ENCODE measurements around the gene AMBN. TPM values are rescaled to one million over a fixed set of nuclear protein-coding genes. Genes with fewer than 3 reads are reported as not detected.

Gene AMBN
- 7.9 TPM for total RNA-seq (ENCODE audit: insufficient read depth, low replicate concordance)

GRCh38 chr4:70591955-70592582, at the start of gene AMBN:
Gene AMBN (plus strand): TSS chr4:70592256. CDS start chr4:70592359, 103 bp downstream.
- DNase-seq (ENCODE audit: low spot score), result no peak

GRCh38 chr4:70544279-70544868, 47.7 kb upstream of the AMBN start:
- no peak for DNase-seq (ENCODE audit: low spot score)

DNA sequence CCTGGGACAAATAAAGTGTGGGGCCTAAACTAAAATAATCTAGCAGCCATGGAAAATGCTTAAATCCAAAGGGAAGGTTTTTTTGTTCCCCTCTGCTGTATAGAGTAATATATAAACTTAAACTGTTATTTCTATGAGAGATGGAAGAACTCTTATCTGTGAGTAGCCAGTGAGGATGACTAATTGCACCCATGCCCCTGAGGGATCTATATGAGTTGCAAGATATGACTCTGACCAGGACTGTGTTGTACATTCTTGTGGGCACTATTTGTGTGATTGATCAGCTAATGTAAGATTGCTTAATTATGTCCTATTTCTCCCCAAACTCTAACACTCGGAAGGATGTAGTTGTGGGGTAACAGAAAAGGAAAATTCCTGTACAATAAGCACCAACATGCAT, 35.2 kb upstream of the AMBN start:
- DNase-seq (ENCODE audit: low spot score), result no peak

GRCh38 chr4:70559211-70559830, 32.7 kb upstream of the AMBN start:
- peak; percentile 81 for DNase-seq (ENCODE audit: low spot score)

DNA sequence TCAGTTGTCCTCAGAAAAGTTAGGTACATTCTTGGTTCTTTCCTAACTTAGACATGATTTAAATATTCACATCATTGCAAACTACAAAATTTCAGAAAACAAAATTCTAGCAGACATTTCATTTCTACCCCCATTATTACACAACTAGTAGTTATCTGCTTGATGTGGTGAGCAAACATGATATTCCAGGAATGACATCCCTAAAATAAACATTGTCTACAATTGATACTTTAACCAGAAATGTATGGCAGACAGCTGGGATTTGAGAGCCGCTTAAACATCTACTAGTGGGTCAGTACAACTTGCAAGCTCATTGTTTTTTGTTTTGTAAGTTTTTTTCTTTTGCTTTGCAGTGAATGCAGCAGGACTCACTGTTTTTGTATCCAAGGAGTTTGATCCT, 32.1 kb upstream of the AMBN start:
- no peak for DNase-seq (ENCODE audit: low spot score)

GRCh38 chr4:70564033-70564432, 28.0 kb upstream of the AMBN start:
- DNase-seq (ENCODE audit: low spot score), result no peak

GRCh38 chr4:70570796-70571195, 21.3 kb upstream of the AMBN start:
- no peak for DNase-seq (ENCODE audit: low spot score)

DNA sequence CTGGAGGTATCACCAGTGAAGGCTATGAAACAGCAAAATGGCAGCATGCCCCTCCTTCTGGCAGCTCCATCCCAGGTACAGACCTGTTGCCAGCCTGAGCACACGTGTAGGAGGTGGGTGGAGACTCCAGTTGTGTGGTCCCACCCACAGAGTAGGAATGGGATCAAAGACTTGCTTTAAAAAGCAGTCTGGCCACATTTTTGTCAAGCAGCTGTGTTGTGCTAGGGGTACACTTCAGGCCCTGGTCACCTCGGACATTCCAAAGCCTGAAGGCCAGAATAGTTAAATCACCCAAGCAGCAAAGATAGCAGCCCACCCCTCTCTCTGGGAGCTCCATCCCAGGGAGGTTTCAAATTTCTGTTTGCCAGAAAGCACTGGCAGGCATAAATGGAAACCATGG, 20.3 kb upstream of the AMBN start:
- no peak for DNase-seq (ENCODE audit: low spot score)

GRCh38 chr4:70575964-70576363, 16.1 kb upstream of the AMBN start:
- no peak for DNase-seq (ENCODE audit: low spot score)

DNA sequence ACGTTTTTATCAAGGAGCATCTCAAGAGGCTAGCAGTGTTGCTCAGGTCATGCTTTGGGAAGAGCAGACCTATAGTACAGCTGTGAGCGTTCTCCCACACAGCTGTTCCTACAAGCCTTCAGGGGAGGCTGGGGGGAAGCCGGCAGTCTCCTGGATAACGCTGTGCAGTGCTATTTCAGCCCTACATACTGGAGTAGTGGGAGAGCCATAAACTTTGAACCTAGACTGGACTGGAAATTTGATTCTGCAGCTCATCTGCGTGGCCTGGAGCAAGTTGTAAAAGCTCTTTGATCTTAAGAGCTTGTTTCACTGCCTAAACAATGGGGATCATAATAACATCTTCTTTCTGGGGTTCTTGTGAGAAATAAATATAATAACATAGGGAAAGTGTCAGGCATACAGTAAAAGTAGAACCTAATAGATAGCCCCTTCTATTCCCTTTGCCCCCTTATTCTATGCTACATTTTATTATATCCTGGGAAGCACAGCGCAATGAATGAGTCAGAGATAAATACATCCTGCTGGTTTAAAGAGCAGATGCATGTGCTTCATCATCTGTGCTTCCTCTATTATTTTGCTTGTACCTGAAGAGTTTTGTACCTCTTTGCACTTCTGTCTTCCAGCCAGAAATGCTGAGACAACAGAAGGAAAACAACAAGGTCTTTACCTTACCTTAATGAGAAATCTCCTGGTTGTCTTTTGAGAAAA, 14.7 kb upstream of the AMBN start:
- peak; percentile 9 for DNase-seq (ENCODE audit: low spot score)

- DNase-seq (ENCODE audit: low spot score), result no peak
Measured at GRCh38 chr4:70581980-70582379, 10.1 kb upstream of the AMBN start.

- DNase-seq (ENCODE audit: low spot score), result no peak
Measured at GRCh38 chr4:70583952-70584834, 7.9 kb upstream of the AMBN start.

GRCh38 chr4:70586841-70587240, 5.2 kb upstream of the AMBN start:
- no peak for DNase-seq (ENCODE audit: low spot score)

DNA sequence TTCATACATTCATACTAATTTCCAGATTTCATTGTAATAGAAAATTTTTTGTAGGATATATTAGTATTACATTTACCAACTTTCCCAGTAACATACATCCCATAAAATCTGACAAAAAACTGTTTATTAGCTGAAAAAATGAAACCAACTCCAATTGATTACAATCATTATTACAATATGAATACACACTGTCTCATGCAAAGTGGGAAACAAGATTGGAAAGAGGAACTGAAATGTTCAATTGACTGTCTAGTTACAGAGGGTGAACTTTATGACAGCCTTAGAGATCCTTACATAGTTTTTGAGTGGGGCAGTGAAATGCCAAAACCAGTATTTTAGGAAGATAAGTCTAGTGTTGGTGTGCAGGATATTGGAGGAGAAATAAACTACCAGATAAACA, 2.3 kb upstream of the AMBN start:
- no peak for DNase-seq (ENCODE audit: low spot score)

DNA sequence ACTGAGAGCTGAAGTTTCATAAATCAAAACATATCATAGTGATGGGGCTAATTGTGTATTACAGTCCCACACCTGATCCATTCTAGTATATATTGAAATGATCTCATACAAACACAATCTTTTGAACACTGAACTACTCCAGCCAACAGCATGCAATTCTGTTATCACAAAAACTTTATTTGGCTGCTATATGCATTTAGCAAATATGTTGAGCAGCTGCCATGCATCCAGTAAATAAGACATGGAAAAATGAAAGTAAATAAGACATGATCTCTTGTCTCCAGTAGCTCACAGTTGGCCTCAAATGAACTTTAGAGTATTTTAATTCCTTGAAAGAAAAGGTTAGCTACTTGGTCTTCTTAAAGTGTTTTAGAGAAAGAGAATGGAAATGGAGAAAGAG, 2.1 kb downstream of the AMBN start:
- no peak for DNase-seq (ENCODE audit: low spot score)

DNA sequence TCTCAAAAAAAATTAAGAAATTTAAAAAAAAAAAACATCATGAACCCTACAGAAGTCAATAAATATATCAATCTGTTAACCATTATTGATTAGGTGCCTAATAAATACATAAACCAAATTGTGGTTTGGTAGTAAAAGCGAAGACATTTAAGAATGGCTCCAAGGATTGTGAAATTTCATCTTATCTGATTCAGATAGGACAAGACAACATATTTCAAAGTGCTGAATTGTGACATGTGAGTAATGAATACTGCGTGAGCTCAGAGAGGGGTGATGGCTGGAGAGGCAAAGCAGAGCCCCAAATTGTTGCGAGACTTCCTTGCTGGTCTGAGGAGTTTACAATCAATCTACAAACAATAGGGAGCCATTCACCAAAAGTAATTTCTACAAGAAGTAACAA, 8.2 kb downstream of the AMBN start:
- no peak for DNase-seq (ENCODE audit: low spot score)

GRCh38 chr4:70600977-70601376, 8.9 kb downstream of the AMBN start:
- DNase-seq (ENCODE audit: low spot score), result no peak

DNA sequence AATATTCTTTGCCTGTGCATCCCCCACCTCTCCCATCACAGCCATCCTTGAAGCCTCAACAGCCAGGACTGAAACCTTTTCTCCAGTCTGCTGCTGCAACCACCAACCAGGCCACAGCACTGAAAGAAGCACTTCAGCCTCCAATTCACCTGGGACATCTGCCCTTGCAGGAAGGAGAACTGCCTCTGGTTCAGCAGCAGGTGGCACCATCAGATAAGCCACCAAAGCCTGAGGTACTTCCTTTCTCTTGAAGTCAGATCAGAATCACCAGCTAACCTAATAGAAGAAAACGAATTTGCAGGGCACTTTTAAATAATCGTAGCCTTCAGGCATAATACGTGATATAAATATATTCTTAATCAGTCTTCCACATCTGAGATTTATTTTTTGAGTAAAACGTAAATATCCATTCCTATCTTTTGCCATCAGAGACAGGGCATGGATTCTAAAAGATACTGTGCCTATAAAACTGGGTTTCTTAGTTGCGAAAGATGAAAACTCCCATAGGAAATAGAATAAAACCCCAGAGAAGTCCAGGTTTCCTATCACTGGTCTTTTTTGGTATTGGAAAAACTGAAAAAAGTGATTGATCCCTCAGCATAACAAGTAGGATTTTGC, 9.5 kb downstream of the AMBN start:
- peak; percentile 51 for DNase-seq (ENCODE audit: low spot score)

GRCh38 chr4:70603856-70604255, 11.8 kb downstream of the AMBN start:
- no peak for DNase-seq (ENCODE audit: low spot score)

DNA sequence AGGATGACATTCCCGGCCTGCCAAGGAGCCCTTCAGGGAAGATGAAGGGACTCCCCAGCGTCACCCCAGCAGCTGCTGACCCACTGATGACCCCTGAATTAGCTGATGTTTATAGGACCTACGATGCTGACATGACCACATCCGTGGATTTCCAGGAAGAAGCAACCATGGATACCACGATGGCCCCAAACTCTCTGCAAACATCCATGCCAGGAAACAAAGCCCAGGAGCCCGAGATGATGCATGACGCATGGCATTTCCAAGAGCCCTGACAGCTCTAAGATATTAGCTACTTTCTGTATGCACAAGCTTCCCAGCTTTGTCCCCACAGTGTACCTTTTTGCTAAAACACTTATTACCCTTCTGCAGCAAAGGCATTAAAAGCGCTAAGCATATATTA, 14.4 kb downstream of the AMBN start:
- DNase-seq (ENCODE audit: low spot score), result no peak

DNA sequence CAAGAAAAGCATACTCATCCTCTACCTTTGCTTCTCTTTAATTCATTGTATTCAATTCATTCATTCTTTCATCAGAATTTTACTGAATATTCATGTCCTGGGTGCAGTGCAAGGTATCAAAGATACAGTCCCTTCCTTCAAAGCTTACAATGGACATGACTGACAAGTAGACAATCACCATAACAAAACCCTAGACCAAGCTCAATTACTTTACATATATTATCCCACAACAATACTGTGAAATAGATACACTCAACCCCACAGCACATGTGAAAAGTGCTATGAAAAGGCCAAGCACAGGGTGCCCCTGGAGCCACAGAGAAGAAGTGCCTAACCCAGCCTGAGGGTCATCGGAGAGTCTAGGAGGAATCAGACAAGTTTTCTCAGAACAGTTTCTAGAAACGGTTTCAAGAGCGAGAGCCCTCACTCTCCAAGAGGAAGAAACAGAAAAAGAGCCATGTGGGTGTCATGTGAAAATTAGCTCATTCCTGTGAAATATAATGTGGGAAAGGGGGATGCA, 15.3 kb downstream of the AMBN start:
- DNase-seq (ENCODE audit: low spot score), result no peak
